Astrocyte of the spinal cord (primary cell): ENCODE results near the gene SLC15A3.

ENCODE experiments used
- DNase-seq: peaks from one replicate; pipeline ENCODE4 v3.0.0; 2011; ENCODE audit warnings: low read depth, low spot score
- H3K4me3 ChIP-seq: 2 replicates; pipeline ENCODE4 v1.5.1; 2011; ENCODE audit warnings: low read depth, mild to moderate bottlenecking, low read length, moderate library complexity
- CTCF ChIP-seq: IDR thresholded peaks from 2 replicates; pipeline ENCODE4 v1.5.1; 2012; ENCODE audit warnings: low read depth, mild to moderate bottlenecking, low read length, inconsistent platforms
- in situ Hi-C: cut with HindIII; loops from 2 replicates; pipeline ENCODE4 v1.10.0; 2017; ENCODE audit warnings: low sequenced_read_pairs

The SLC15A3 gene

GRCh38 chr11:60951904-60952741 is at the start of gene SLC15A3:
Gene SLC15A3, minus strand, starts transcription at chr11:60952176. Its CDS starts 625 bp downstream, at chr11:60951551.
- in situ Hi-C loops: no loop called here
- TF ChIP-seq CTCF: no peak
- no peak for DNase-seq
- H3K4me3 ChIP-seq: no peak within 1 kb of the TSS

- no peak for DNase-seq
- in situ Hi-C loops: no loop called here
These were observed 48.5 kb upstream of the SLC15A3 start for GRCh38 chr11:61000426-61000825.

GRCh38 chr11:60996381-60997138 is 44.6 kb upstream of the SLC15A3 start:
- in situ Hi-C loops: no loop called here
- no peak overlapping the region for H3K4me3 ChIP-seq
- no peak for DNase-seq
- no peak for TF ChIP-seq CTCF

More at GRCh38 chr11:61000426-61000825, 48.5 kb upstream of the SLC15A3 start:
- no peak for TF ChIP-seq CTCF
- H3K4me3 ChIP-seq: no peak overlapping the region

- in situ Hi-C loops: no loop called here
- TF ChIP-seq CTCF: no peak
These were observed 43.8 kb upstream of the SLC15A3 start for GRCh38 chr11:60995798-60996197.

GRCh38 chr11:60994541-60995080 is 42.6 kb upstream of the SLC15A3 start:
- in situ Hi-C loops: no loop called here
- DNase-seq: no peak
- no peak for TF ChIP-seq CTCF
- no peak overlapping the region for H3K4me3 ChIP-seq

More at GRCh38 chr11:60995798-60996197, 43.8 kb upstream of the SLC15A3 start:
- DNase-seq: no peak
- no peak overlapping the region for H3K4me3 ChIP-seq

GRCh38 chr11:60993615-60994014 is 41.6 kb upstream of the SLC15A3 start:
- in situ Hi-C loops: no loop called here
- DNase-seq: no peak
- H3K4me3 ChIP-seq: no peak overlapping the region
- no peak for TF ChIP-seq CTCF
